Vagina (tissue), 2 donors: ENCODE data around the gene SH3GL2. TPM values are rescaled to one million over a fixed set of nuclear protein-coding genes. Genes with fewer than 3 reads are reported as not detected.

Experiments
- DNase-seq, 2 donors: peaks; one replicate each; pipeline ENCODE4 v3.0.0-alpha.2; 2017; ENCODE audit errors: extremely low spot score in 2 of 2
- H3K27ac ChIP-seq: fragments of 200-600 bp; sonication (generic); one replicate; pipeline ENCODE4 v1.5.1; 2019
- H3K27me3 ChIP-seq: fragments of 200-600 bp; sonication (generic); one replicate; pipeline ENCODE4 v1.5.1; 2019
- H3K36me3 ChIP-seq, 2 donors: fragments of 200-600 bp; sonication (generic); one replicate each; pipeline ENCODE4 v1.5.1; 2017 to 2019
- H3K4me1 ChIP-seq: fragments of 200-600 bp; sonication (generic); one replicate; pipeline ENCODE4 v1.5.1; 2019
- H3K4me3 ChIP-seq, 2 donors: fragments of 200-600 bp; sonication (generic); 1 replicate in 1 of 2; 2 replicates in 1 of 2; pipeline ENCODE4 v1.5.1; 2016 to 2019
- H3K9me3 ChIP-seq: fragments of 200-600 bp; sonication (generic); one replicate; pipeline ENCODE4 v1.5.1; 2019
- CTCF ChIP-seq, 3 experiments: fragments of 450-650 bp in 2 of 3; fragments of 200-600 bp in 1 of 3; sonication (generic) in 1 of 3; IDR thresholded peaks; one replicate each; pipeline ENCODE4 v1.5.1; 2017 to 2019; ENCODE audit warnings: antibody characterized with exemption in 3 of 3, mild to moderate bottlenecking in 2 of 3, moderate library complexity in 2 of 3
- POLR2A ChIP-seq, 2 donors: fragments of 450-650 bp; IDR thresholded peaks; one replicate each; pipeline ENCODE4 v1.6.1; 2017; ENCODE audit warnings: antibody characterized with exemption in 2 of 2, mild to moderate bottlenecking in 2 of 2, moderate library complexity in 2 of 2
- POLR2AphosphoS5 ChIP-seq, 2 donors: sonication (generic); formaldehyde crosslinking; IDR thresholded peaks; one replicate each; pipeline ENCODE4 v1.9.0; 2017; ENCODE audit warnings: antibody characterized with exemption in 2 of 2, mild to moderate bottlenecking in 2 of 2, low read depth in 1 of 2; ENCODE audit not compliant: insufficient read depth in 1 of 2
- intact Hi-C: fragments of 100-400 bp; cut with DNase I; formaldehyde crosslinking; loops from one replicate; pipeline ENCODE4 v1.15.1; 2023
- total RNA-seq: library from RNA; depleted of rRNA; stranded (reverse); fragments of >200 nt; gene quantifications from one replicate; pipeline ENCODE4 v1.2.3, GENCODE V29; 2016

SH3GL2 gene
- total RNA-seq, 1 donor from 2014 or later = not detected

DNA sequence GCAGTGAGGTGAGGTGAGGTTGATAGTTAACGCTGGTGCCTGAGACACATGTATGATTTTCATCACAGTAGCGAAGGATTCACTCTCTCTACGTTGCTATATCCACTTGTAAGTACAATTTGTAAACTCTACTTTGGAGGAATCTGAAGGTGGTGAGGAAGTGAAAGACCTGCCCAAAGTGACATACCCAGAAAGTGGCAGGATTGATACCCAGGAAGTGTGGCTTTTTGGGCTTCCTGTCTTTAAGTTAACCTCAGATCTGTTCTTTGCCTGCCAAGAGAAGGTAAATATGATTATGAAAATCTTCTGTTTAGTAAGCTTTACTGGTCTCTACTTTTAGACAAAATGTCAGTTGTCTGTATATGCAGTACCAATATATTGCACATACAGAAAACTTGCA is 143.1 kb downstream of the SH3GL2 start:
- H3K9me3 ChIP-seq = peaks cover 4% of the 10 kb centered on the region
- no peak for TF ChIP-seq CTCF (IDR thresholded peaks at IDR 0.05)
- TF ChIP-seq POLR2AphosphoS5 (IDR thresholded peaks at IDR 0.05; ENCODE audit: insufficient read depth in 1 of 2, low read depth in 1 of 2) = no peak
- TF ChIP-seq POLR2A (IDR thresholded peaks at IDR 0.05) = no peak
- H3K27me3 ChIP-seq = no peaks in the 10 kb centered on the region
- DNase-seq = no peak
- intact Hi-C loops = no loop called here
- H3K27ac ChIP-seq = no peak overlapping the region
- no peaks in the 10 kb centered on the region for H3K36me3 ChIP-seq
- no peak overlapping the region for H3K4me3 ChIP-seq
- H3K4me1 ChIP-seq = no peaks in the 10 kb centered on the region

GRCh38 chr9:17723656-17724055 is 144.8 kb downstream of the SH3GL2 start:
- peaks cover 4% of the 10 kb centered on the region for H3K9me3 ChIP-seq
- TF ChIP-seq CTCF (IDR thresholded peaks at IDR 0.05) (no peak), POLR2AphosphoS5 (IDR thresholded peaks at IDR 0.05; ENCODE audit: insufficient read depth in 1 of 2, low read depth in 1 of 2) (no peak), POLR2A (IDR thresholded peaks at IDR 0.05) (no peak)
- H3K4me1 ChIP-seq = no peaks in the 10 kb centered on the region
- no peak for DNase-seq
- intact Hi-C loops = no loop called here
- H3K27ac ChIP-seq = no peak overlapping the region
- no peak overlapping the region for H3K4me3 ChIP-seq
- H3K27me3 ChIP-seq = no peaks in the 10 kb centered on the region
- H3K36me3 ChIP-seq = no peaks in the 10 kb centered on the region

GRCh38 chr9:17725399-17726010 is 146.6 kb downstream of the SH3GL2 start:
- intact Hi-C loops = no loop called here
- H3K36me3 ChIP-seq = no peaks in the 10 kb centered on the region

DNA sequence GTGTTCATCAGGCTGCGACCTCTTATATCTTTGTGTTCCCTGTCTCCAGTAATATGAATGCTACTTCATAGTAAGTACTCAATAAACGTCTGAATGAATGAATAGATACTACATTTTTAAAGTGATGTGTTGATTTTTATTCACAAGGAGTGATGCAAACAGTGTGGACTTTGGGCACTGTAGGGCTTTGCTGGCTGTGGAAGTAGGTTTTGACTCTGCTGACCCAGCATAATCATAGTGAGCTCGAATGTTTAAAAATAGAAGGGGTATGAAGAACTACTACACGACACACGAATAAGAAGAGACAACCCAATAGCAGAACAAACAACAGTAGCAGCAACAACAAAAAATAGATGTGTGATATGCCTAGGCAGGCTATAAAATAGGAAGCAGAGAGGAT is 147.4 kb downstream of the SH3GL2 start:
- DNase-seq = no peak
- H3K4me3 ChIP-seq = no peak overlapping the region
- intact Hi-C loops = no loop called here
- no peak overlapping the region for H3K27ac ChIP-seq
- no peaks in the 10 kb centered on the region for H3K27me3 ChIP-seq
- TF ChIP-seq POLR2AphosphoS5 (IDR thresholded peaks at IDR 0.05; ENCODE audit: insufficient read depth in 1 of 2, low read depth in 1 of 2) = no peak
- TF ChIP-seq POLR2A (IDR thresholded peaks at IDR 0.05) = no peak
- TF ChIP-seq CTCF (IDR thresholded peaks at IDR 0.05) = no peak
- peaks cover 4% of the 10 kb centered on the region for H3K9me3 ChIP-seq
- no peaks in the 10 kb centered on the region for H3K36me3 ChIP-seq
- H3K4me1 ChIP-seq = no peaks in the 10 kb centered on the region

More at GRCh38 chr9:17725399-17726010, 146.6 kb downstream of the SH3GL2 start:
- DNase-seq = no peak
- no peak overlapping the region for H3K4me3 ChIP-seq
- H3K4me1 ChIP-seq = no peaks in the 10 kb centered on the region
- H3K9me3 ChIP-seq = peaks cover 4% of the 10 kb centered on the region
- no peak for TF ChIP-seq POLR2AphosphoS5 (IDR thresholded peaks at IDR 0.05; ENCODE audit: insufficient read depth in 1 of 2, low read depth in 1 of 2)
- TF ChIP-seq POLR2A (IDR thresholded peaks at IDR 0.05) = no peak
- no peak for TF ChIP-seq CTCF (IDR thresholded peaks at IDR 0.05)
- no peak overlapping the region for H3K27ac ChIP-seq
- H3K27me3 ChIP-seq = no peaks in the 10 kb centered on the region

- intact Hi-C loops = no loop called here
- TF ChIP-seq POLR2A (IDR thresholded peaks at IDR 0.05) (no peak), POLR2AphosphoS5 (IDR thresholded peaks at IDR 0.05; ENCODE audit: insufficient read depth in 1 of 2, low read depth in 1 of 2) (no peak), CTCF (IDR thresholded peaks at IDR 0.05) (no peak)
These were observed 152.0 kb downstream of the SH3GL2 start for GRCh38 chr9:17730899-17731298.

More at GRCh38 chr9:17730899-17731298, 152.0 kb downstream of the SH3GL2 start:
- Histone ChIP-seq H3K4me1 (no peaks in the 10 kb centered on the region), H3K27me3 (no peaks in the 10 kb centered on the region), H3K4me3 (no peak overlapping the region), H3K36me3 (no peaks in the 10 kb centered on the region), H3K9me3 (no peaks in the 10 kb centered on the region), H3K27ac (no peak overlapping the region)
- no peak for DNase-seq
